GM19193 (cell line): ENCODE data around the gene AHNAK.

ENCODE experiments used
- POLR2A ChIP-seq: IDR thresholded peaks from 4 replicates; pipeline ENCODE4 v1.6.1; 2011; ENCODE audit not compliant: insufficient read depth, insufficient read length; ENCODE audit errors: extremely low read depth

Gene AHNAK

GRCh38 chr11:62466444-62466843 is 80.2 kb downstream of the AHNAK start:
- TF ChIP-seq POLR2A, result no peak

GRCh38 chr11:62464655-62465054 is 82.0 kb downstream of the AHNAK start:
- no peak for TF ChIP-seq POLR2A

- TF ChIP-seq POLR2A, result no peak
Observed at GRCh38 chr11:62463121-62463542, 83.5 kb downstream of the AHNAK start.

- TF ChIP-seq POLR2A, result no peak
Observed at GRCh38 chr11:62462508-62462892, 84.1 kb downstream of the AHNAK start.

- TF ChIP-seq POLR2A, result no peak
Observed at GRCh38 chr11:62461740-62462507, 84.7 kb downstream of the AHNAK start.

GRCh38 chr11:62459080-62459479 is 87.5 kb downstream of the AHNAK start:
- no peak for TF ChIP-seq POLR2A

- no peak for TF ChIP-seq POLR2A
Observed at GRCh38 chr11:62458212-62459002, 88.2 kb downstream of the AHNAK start.

GRCh38 chr11:62457478-62457877 is 89.1 kb downstream of the AHNAK start:
- no peak for TF ChIP-seq POLR2A

- no peak for TF ChIP-seq POLR2A
Observed at GRCh38 chr11:62456630-62457029, 90.0 kb downstream of the AHNAK start.

- TF ChIP-seq POLR2A, result no peak
Observed at GRCh38 chr11:62452839-62453468, 93.7 kb downstream of the AHNAK start.

GRCh38 chr11:62452261-62452660 is 94.3 kb downstream of the AHNAK start:
- TF ChIP-seq POLR2A, result no peak

GRCh38 chr11:62451241-62451621 is 95.4 kb downstream of the AHNAK start:
- no peak for TF ChIP-seq POLR2A

- TF ChIP-seq POLR2A, result no peak
Observed at GRCh38 chr11:62450543-62451240, 95.9 kb downstream of the AHNAK start.

GRCh38 chr11:62449451-62449851 is 97.2 kb downstream of the AHNAK start:
- TF ChIP-seq POLR2A, result no peak

- TF ChIP-seq POLR2A, result no peak
Observed at GRCh38 chr11:62446091-62446490, 100.5 kb downstream of the AHNAK start.

GRCh38 chr11:62445314-62445740 is 101.3 kb downstream of the AHNAK start:
- no peak for TF ChIP-seq POLR2A

GRCh38 chr11:62444835-62445234 is 101.8 kb downstream of the AHNAK start:
- TF ChIP-seq POLR2A, result no peak
